Measurements from ENCODE around the gene AKR1C2.

DNA sequence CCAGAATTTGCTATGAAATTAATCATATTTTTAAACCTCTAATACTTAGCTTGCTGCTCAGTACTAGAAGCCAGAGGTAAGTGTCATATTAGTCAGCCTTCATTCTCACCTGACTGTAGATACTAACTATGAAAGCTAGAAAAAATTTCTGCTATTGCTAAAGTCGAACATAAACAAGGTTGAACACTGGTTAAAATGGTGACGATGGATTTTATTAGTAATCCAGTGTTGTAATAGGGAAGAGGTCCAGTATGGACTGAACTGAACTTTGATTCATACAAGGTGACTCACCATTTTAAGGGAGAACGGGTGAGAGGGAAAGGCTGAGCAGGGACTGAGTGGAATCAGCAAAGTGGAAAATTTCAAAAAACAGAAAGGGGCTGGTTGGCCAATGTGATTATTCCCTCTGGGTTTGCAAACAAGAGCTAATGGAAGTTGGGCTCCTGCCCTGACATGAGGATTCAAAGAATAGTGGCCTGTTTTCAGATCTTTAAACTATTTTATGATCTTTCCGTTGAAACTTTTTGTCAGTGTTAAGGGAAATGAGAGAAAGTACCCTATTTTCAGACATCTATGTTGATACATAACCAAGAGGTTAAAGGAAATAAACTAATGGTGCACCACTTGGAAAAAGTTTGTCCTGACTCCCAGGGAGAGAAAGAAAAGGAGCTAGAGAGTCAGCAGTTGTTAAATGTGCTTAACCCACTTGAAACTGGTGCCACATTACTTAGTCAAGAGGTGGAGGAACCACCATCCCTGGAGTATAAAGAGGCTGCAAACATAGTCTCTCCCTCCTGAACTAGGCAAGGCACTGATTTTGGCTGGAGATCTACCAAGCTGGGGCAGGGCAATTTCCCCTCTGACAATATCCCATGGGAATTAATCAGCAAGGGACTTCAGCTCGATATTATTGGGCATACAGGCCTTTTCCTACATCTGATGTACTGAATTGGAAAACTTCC is 55.7 kb downstream of the AKR1C2 start:
- no peak for TF ChIP-seq POLR2A (IDR thresholded peaks at IDR 0.05; ENCODE audit: low read depth, low read length)
- TF ChIP-seq POLR2AphosphoS5 (IDR thresholded peaks at IDR 0.05; ENCODE audit: low read depth, low read length): no peak

Measured in GM12891 (cell line).